Measurements from ENCODE around the gene NDE1.

The NDE1 gene

GRCh38 chr16:15610369-15610871 lies 39.6 kb upstream of the NDE1 start:
- TF ChIP-seq MAX (IDR thresholded peaks at IDR 0.05; ENCODE audit: low read depth, low read length) (no peak), MYC (IDR thresholded peaks at IDR 0.05; ENCODE audit: low read depth, low read length) (no peak), POLR2A (IDR thresholded peaks at IDR 0.05; ENCODE audit: extremely low read depth, insufficient read length) (no peak)
- TF ChIP-seq, protein P1, sequence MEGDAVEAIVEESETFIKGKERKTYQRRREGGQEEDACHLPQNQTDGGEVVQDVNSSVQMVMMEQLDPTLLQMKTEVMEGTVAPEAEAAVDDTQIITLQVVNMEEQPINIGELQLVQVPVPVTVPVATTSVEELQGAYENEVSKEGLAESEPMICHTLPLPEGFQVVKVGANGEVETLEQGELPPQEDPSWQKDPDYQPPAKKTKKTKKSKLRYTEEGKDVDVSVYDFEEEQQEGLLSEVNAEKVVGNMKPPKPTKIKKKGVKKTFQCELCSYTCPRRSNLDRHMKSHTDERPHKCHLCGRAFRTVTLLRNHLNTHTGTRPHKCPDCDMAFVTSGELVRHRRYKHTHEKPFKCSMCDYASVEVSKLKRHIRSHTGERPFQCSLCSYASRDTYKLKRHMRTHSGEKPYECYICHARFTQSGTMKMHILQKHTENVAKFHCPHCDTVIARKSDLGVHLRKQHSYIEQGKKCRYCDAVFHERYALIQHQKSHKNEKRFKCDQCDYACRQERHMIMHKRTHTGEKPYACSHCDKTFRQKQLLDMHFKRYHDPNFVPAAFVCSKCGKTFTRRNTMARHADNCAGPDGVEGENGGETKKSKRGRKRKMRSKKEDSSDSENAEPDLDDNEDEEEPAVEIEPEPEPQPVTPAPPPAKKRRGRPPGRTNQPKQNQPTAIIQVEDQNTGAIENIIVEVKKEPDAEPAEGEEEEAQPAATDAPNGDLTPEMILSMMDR (IDR thresholded peaks at IDR 0.05; ENCODE audit: low read depth, low read length): no peak
- no peak for DNase-seq (ENCODE audit: low read depth)
- H3K4me3 ChIP-seq (ENCODE audit: low read depth, low read length): no peak overlapping the region

GRCh38 chr16:15611610-15612009 lies 38.4 kb upstream of the NDE1 start:
- DNase-seq (ENCODE audit: low read depth): no peak
- H3K4me3 ChIP-seq (ENCODE audit: low read depth, low read length): no peak overlapping the region
- TF ChIP-seq POLR2A (IDR thresholded peaks at IDR 0.05; ENCODE audit: extremely low read depth, insufficient read length) (no peak), MYC (IDR thresholded peaks at IDR 0.05; ENCODE audit: low read depth, low read length) (no peak), MAX (IDR thresholded peaks at IDR 0.05; ENCODE audit: low read depth, low read length) (no peak)
- TF ChIP-seq, protein P1 (IDR thresholded peaks at IDR 0.05; ENCODE audit: low read depth, low read length): no peak

DNA sequence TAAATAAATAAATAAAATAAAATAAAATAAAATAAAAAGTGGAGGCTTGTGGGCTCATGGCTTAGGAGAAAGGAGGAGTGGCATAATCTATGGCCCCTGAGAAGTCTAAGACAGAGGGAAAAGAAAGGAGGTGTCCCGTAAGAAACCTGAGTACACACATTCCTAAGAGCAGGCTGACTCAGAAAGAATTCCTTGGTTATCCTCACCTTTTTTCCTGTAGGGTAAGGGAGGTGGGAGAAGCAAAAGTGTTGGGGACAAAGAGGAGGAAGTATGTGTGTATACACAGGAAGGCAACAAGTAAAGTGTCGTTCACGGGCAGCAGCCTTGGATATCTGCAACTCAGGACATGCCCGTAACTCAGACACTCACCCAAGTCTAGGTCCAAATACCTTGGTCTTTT lies 36.4 kb upstream of the NDE1 start:
- H3K4me3 ChIP-seq (ENCODE audit: low read depth, low read length): no peak overlapping the region

GRCh38 chr16:15616012-15616411 lies 34.0 kb upstream of the NDE1 start:
- DNase-seq (ENCODE audit: low read depth): no peak
- no peak overlapping the region for H3K4me3 ChIP-seq (ENCODE audit: low read depth, low read length)
- TF ChIP-seq, protein P1 (IDR thresholded peaks at IDR 0.05; ENCODE audit: low read depth, low read length): no peak
- TF ChIP-seq MAX (IDR thresholded peaks at IDR 0.05; ENCODE audit: low read depth, low read length) (no peak), POLR2A (IDR thresholded peaks at IDR 0.05; ENCODE audit: extremely low read depth, insufficient read length) (no peak)

More for the DNA sequence above, 36.4 kb upstream of the NDE1 start:
- TF ChIP-seq MAX (IDR thresholded peaks at IDR 0.05; ENCODE audit: low read depth, low read length) (no peak), POLR2A (IDR thresholded peaks at IDR 0.05; ENCODE audit: extremely low read depth, insufficient read length) (no peak), MYC (IDR thresholded peaks at IDR 0.05; ENCODE audit: low read depth, low read length) (no peak)
- TF ChIP-seq, protein P1 (IDR thresholded peaks at IDR 0.05; ENCODE audit: low read depth, low read length): no peak
- DNase-seq (ENCODE audit: low read depth): no peak

DNA sequence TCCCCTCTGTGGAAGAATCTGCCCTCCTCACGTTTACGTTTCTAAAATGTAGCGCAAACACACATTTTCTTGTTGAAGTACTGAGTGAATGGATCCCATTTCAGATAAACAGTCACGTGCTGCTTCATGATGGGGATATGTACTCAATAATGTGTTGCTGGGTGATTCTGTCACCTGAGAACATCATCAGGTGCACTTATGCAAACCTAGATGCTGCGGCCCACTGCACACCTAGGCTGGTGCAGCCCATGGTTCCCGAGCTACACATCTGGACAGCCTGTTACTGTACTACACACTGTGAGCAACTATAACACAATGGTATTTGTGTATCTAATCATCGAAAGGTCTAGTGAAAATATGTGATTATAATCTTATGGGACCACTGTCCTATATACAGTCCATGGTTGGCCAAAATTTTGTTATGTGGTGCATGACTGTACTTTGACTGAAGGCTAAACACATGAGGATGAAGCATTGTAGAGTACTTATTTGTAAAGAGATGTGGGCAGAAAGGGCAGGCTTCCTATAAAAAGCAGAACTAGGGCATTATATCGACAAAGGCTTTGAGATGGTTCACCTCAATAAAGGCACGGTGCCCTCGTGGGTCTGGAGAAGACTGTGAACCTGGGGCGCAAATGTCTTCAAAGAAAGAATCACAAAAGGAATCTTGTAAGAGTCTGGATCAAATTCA lies 33.4 kb upstream of the NDE1 start:
- no peak for DNase-seq (ENCODE audit: low read depth)
- no peak for TF ChIP-seq MYC (IDR thresholded peaks at IDR 0.05; ENCODE audit: low read depth, low read length)
- TF ChIP-seq, protein P1 (IDR thresholded peaks at IDR 0.05; ENCODE audit: low read depth, low read length): no peak
- TF ChIP-seq MAX (IDR thresholded peaks at IDR 0.05; ENCODE audit: low read depth, low read length): no peak
- TF ChIP-seq POLR2A (IDR thresholded peaks at IDR 0.05; ENCODE audit: extremely low read depth, insufficient read length): no peak
- H3K4me3 ChIP-seq (ENCODE audit: low read depth, low read length): no peak overlapping the region
